Fibroblast of villous mesenchyme (primary cell): ENCODE data around the gene TAB2. TPM values are rescaled to one million over a fixed set of nuclear protein-coding genes. Genes with fewer than 3 reads are reported as not detected.
A peak's percentile ranks its signal among the peaks of the same experiment; 100 is the strongest.

Source experiments
- DNase-seq: peaks from one replicate; pipeline ENCODE4 v3.0.0-alpha.2; 2010; ENCODE audit warnings: low read depth
- H3K4me3 ChIP-seq: 2 replicates; pipeline ENCODE4 v1.5.1; 2011; ENCODE audit warnings: low read depth, mild to moderate bottlenecking, low read length
- total RNA-seq: library from RNA; depleted of rRNA; stranded (reverse); fragments of >200 nt; gene quantifications from 2 replicates; pipeline ENCODE4 v1.2.3, GENCODE V29; 2012
- TF ChIP-seq, protein P1 (sequence below): IDR thresholded peaks from 2 replicates; pipeline ENCODE4 v1.5.1; 2012; ENCODE audit warnings: low read depth, mild to moderate bottlenecking, low read length; ENCODE audit not compliant: insufficient read depth

TAB2 gene
- total RNA-seq, 1 donor: 36.3 TPM

DNA sequence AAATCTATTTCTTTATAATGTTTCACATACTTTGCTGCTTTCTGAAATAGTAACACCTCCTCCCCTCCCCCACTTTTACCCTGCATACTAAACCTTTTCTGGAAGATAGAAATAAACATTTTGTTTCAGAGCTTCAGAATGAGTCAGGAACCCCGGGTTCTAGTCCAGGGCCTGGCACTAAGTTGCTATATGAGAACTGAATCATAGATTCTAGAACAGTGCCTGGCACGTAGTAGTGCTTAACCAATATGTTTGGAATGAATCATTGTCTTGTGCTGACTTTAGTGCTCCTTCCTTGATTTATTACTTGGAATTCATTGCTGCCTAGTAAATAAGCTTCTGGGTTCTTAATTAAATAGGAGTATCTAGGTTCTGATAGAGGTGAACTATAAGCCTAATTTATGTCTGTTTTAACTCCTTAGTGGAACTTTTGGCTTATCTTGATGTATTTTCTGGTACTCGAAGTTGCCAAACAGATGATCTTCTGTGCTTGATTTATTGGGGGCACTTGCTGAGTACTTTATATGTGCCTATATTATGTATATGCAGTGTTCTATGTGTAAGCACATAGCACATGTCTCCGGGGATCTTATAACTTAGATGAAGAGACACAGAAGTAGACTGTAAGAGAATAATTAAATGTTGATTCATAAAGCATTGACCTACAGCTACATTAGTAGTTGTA lies 18.6 kb downstream of the TAB2 start:
- peak; percentile 61 for DNase-seq
- TF ChIP-seq, protein P1, sequence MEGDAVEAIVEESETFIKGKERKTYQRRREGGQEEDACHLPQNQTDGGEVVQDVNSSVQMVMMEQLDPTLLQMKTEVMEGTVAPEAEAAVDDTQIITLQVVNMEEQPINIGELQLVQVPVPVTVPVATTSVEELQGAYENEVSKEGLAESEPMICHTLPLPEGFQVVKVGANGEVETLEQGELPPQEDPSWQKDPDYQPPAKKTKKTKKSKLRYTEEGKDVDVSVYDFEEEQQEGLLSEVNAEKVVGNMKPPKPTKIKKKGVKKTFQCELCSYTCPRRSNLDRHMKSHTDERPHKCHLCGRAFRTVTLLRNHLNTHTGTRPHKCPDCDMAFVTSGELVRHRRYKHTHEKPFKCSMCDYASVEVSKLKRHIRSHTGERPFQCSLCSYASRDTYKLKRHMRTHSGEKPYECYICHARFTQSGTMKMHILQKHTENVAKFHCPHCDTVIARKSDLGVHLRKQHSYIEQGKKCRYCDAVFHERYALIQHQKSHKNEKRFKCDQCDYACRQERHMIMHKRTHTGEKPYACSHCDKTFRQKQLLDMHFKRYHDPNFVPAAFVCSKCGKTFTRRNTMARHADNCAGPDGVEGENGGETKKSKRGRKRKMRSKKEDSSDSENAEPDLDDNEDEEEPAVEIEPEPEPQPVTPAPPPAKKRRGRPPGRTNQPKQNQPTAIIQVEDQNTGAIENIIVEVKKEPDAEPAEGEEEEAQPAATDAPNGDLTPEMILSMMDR: no peak
- no peak overlapping the region for H3K4me3 ChIP-seq

DNA sequence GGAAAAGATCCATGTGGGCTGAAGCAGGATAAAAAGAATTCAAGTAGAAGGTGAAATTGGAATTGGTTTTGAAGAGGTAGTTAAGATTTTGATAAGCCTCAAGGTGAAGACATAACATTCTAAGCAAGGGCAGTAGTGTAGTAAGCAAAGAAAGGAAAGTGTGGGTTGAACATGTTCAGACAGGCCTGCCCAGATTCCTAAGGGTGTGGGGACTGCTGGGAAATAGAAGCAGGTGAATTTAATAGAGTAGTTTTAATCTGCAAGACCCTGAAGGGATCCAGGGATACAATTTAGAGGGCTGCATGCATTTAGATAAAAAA lies 19.1 kb downstream of the TAB2 start:
- TF ChIP-seq, protein P1: no peak
- H3K4me3 ChIP-seq: no peak overlapping the region
- no peak for DNase-seq

DNA sequence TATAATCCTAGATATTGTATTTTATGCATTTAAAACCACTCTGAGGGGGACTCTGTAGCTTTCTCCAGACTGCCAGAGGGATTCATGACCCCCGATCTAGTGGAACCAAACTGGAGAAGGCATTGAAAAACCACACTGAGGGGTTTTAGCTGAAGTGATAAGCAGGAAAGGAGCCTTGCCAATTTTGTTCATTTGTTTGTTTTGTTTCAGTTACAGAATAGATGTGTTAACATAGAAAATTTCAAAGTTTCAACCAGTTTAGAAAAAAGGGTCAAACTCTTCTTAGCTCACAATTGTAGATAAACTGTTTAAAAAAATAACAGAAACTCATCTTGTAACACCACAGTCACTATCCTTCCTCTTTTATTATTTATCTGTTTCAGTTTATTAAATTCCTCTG lies 19.8 kb downstream of the TAB2 start:
- TF ChIP-seq, protein P1: no peak
- DNase-seq: no peak
- H3K4me3 ChIP-seq: no peak overlapping the region

DNA sequence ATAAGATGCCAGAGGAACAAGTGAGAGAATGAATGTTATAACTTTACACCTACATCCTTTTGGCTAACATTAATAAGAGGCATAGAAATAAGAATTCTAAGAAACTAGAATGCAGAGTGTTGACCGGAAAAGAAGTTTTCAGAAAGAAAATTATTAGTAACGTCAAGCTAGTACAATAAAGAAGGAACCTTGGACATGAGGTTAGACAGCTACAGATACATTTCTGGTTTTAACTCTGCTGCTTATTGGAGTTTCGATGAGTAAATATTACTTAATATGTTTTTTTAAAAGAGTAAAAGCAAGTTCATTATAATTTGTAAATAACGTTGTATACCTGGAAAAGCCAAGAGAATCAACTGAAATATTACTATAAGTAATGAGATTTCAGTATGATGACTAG lies 22.7 kb downstream of the TAB2 start:
- TF ChIP-seq, protein P1: no peak
- no peak for DNase-seq
- H3K4me3 ChIP-seq: no peak overlapping the region

DNA sequence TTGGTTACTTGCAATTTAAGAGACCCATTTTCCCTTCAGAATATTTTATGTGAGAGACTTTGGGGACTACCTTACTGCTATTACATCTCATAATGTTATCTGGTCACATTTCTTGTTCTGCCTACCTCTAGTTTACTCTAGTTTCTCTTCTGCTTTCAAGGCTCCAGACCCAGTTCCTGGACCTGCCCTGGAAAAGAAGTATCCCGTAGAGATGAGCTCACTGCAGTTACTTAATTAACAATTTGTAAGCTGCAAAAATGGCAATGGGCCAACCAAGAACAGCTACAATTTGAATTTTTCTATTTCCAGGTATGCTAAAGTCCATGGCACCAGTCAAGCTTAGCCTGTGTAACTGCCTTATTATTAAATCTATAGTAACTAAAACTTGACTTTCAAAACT lies 25.0 kb downstream of the TAB2 start:
- no peak overlapping the region for H3K4me3 ChIP-seq
- DNase-seq: no peak
- TF ChIP-seq, protein P1: no peak

DNA sequence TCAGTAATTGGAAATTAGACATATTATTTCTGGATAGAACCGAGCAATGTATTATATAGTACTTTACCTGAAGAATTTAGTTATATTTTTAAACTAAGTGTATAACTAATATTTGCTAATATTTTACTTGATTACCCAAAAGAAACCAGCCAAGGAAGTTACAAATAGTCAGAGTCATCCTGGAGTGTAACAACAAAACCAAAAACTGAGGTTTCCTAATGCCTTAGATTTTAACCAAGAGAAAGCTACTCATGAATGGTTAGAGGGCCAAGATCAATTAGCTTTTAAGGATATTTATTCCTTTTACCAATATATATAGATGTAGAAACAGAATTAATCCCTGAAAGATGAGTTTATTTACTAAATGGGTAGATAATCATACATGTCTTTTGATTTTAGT lies 26.0 kb downstream of the TAB2 start:
- TF ChIP-seq, protein P1: no peak
- DNase-seq: no peak
- no peak overlapping the region for H3K4me3 ChIP-seq

DNA sequence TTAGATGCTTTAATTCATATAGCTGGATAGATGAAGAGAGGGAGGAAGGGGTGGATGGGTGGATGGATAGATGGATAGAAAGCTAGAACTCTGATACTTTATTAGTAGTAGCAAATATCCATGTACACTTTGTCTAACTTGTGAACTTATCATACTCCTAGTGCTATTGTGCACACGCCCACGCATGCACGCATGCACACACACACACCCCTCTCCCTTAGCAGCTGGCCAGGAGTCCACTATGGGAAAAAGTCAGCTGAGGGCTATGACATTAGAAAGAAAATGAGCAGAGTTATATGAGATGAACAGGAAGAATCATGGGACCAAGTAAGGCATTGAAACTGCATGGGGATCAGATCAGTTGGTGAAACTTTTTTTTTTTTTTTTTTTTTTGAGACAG lies 28.6 kb downstream of the TAB2 start:
- DNase-seq: no peak
- TF ChIP-seq, protein P1: no peak

More for the DNA sequence above, 28.6 kb downstream of the TAB2 start:
- H3K4me3 ChIP-seq: no peak overlapping the region
